Erythroblast (primary cell): ENCODE data around the gene L3MBTL2.

ENCODE experiments used
- DNase-seq, 2 experiments: peaks; one replicate each; lab custom pipeline; 2025; lab: John Stamatoyannopoulos, UW
- GATA1 ChIP-seq: IDR thresholded peaks from 2 replicates; pipeline ENCODE4 v1.6.1; 2011; ENCODE audit warnings: low read depth, mild to moderate bottlenecking, control low read depth, low read length, moderate library complexity
- POLR2A ChIP-seq: IDR thresholded peaks from 2 replicates; pipeline ENCODE4 v1.6.1; 2011; ENCODE audit warnings: mild to moderate bottlenecking, low read length

Gene L3MBTL2

GRCh38 chr22:41226723-41227655, 21.9 kb downstream of the L3MBTL2 start:
- no peak for DNase-seq

GRCh38 chr22:41229215-41229614, 24.1 kb downstream of the L3MBTL2 start:
- TF ChIP-seq POLR2A (no peak), GATA1 (no peak)
- no peak for DNase-seq

More at GRCh38 chr22:41226723-41227655, 21.9 kb downstream of the L3MBTL2 start:
- TF ChIP-seq POLR2A: no peak
- TF ChIP-seq GATA1: no peak

GRCh38 chr22:41229730-41230400, 24.8 kb downstream of the L3MBTL2 start:
- no peak for DNase-seq
- no peak for TF ChIP-seq POLR2A
- no peak for TF ChIP-seq GATA1

DNA sequence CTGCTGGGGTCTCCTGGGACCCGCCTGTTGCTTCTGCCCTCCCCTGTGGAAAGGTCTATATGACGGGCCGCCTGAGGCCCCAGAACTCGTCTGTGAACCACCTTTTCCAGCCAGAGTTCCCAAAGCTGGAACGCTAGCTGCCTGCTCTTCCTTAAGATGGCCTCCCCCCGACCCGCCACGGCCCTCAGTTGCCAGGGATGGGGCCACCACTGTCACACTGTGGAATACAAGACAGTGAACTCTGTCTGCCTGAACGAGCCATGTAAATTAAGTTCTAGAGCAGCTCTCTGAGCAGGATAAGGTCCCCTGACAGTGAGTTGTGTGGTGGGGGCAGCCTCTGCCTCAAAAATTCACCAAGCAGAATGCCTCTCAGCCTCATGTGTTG, 25.3 kb downstream of the L3MBTL2 start:
- DNase-seq: no peak
- no peak for TF ChIP-seq POLR2A
- TF ChIP-seq GATA1: no peak

DNA sequence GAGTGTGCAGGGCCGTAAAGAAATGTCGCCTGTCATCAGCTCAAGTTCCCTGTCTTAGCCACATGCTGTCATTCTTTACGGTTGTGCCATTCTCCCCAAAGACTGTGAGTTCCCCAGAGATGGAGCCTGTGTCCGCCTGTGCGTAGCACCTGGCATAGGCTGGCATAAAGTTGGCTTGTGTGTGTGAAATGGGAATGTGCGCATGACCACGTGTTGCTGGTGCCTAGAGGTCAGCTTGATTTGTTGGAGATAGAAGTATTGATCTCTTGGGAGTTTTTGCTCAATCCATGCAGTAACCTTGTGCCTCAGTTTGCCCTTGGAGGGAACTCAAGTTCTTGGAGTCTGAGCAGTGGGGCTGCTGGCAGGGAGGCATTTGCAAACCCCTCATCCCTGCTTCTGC, 26.3 kb downstream of the L3MBTL2 start:
- no peak for DNase-seq
- TF ChIP-seq POLR2A (no peak), GATA1 (no peak)

GRCh38 chr22:41234815-41235695, 29.9 kb downstream of the L3MBTL2 start:
- TF ChIP-seq GATA1 (no peak), POLR2A (no peak)
- DNase-seq: no peak

DNA sequence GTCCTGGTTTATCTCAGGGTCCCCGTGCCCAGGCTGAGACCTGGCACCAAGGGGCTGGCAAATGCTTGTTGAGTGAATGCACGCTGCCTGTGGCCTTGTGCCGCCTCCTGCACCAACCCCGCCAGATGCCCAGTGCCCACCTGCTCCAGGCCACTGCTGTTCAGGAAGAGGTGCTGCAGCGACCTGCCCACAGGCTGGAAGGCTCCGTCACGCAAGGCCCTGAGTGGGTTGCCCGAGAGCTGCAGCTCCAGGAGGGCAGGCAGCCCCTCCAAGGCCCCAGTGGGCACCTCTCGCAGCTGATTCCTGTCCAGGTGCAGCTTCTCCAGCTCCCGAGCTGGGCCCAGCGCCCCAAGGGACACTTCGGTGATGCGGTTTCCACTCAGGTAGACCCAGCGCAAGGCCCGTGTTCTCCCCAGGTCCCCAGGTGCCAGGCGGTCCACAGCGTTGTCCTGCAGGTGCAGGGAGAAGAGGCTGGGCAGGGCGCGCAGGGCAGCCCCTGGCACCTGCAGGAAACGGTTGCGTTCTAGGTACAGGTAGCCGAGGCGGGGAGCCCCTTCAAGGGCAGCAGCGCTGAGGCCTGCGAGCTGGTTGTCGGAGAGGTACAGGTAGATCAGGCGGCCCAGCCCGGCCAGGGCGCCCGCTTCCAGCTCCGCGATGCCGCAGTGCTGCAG, 32.1 kb downstream of the L3MBTL2 start:
- DNase-seq: no peak
- TF ChIP-seq POLR2A: no peak
- no peak for TF ChIP-seq GATA1

GRCh38 chr22:41237707-41238569, 32.8 kb downstream of the L3MBTL2 start:
- peak; percentile 70 to 78 for DNase-seq
- no peak for TF ChIP-seq GATA1
- TF ChIP-seq POLR2A: no peak

GRCh38 chr22:41238570-41239442, 33.7 kb downstream of the L3MBTL2 start:
- DNase-seq: no peak
- TF ChIP-seq POLR2A (no peak), GATA1 (no peak)

- TF ChIP-seq POLR2A (no peak), GATA1 (no peak)
- DNase-seq: no peak
These were observed 34.5 kb downstream of the L3MBTL2 start for GRCh38 chr22:41239443-41240128.
